IMR-90 (cell line): Measurements from ENCODE around the gene SKP1. TPM values are rescaled to one million over a fixed set of nuclear protein-coding genes. Genes with fewer than 3 reads are reported as not detected.

Experiments
- ATAC-seq: fragments of 200-7000 bp; cut with Tn5 transposase; 2 replicates; pipeline ENCODE4 v1.9.1; 2020; ENCODE audit warnings: low read depth, mild to moderate bottlenecking, moderate library complexity
- BruUV-seq: library from RNA; stranded (reverse); fragments of 400-500 nt; replicated peaks from 2 replicates; lab custom pipeline; 2021; lab: Mats Ljungman, UMichigan
- CTCF ChIA-PET: fragments of 300-600 bp; formaldehyde crosslinking; extraction: SDS; loops from one replicate; lab custom pipeline; 2021; ENCODE audit warnings: antibody characterized with exemption; lab: Yijun Ruan, JAX
- POLR2A ChIA-PET: fragments of 300-600 bp; sonication (Branson Sonifier 250); formaldehyde crosslinking; loops from one replicate; lab custom pipeline; 2022; ENCODE audit warnings: antibody characterized with exemption; ENCODE audit not compliant: unreplicated experiment; lab: Charles Lee
- DNase-seq: peaks from one replicate; pipeline ENCODE4 v3.0.0; 2013
- H2AFZ ChIP-seq: replicated peaks from 2 replicates; pipeline ENCODE3; 2013; ENCODE audit warnings: low read length, mild to moderate bottlenecking; ENCODE audit not compliant: poor library complexity
- H2AK5ac ChIP-seq: 2 replicates; pipeline ENCODE4 v1.6.1; 2013; ENCODE audit warnings: low read depth, low read length, inconsistent platforms
- H2AK9ac ChIP-seq: replicated peaks from 2 replicates; pipeline ENCODE3; 2013; ENCODE audit warnings: mild to moderate bottlenecking, low read depth, low read length, moderate library complexity; ENCODE audit not compliant: poor library complexity
- H2BK120ac ChIP-seq: 2 replicates; pipeline ENCODE4 v1.6.1; 2013; ENCODE audit warnings: low read depth, low read length, inconsistent platforms
- H2BK15ac ChIP-seq: 3 replicates; pipeline ENCODE4 v1.6.1; 2013; ENCODE audit warnings: low read depth, low read length, inconsistent platforms
- H2BK20ac ChIP-seq: 2 replicates; pipeline ENCODE4 v1.6.1; 2013; ENCODE audit warnings: low read depth, mild to moderate bottlenecking, inconsistent platforms, low read length, moderate library complexity
- H2BK5ac ChIP-seq: 2 replicates; pipeline ENCODE4 v1.6.1; 2013; ENCODE audit warnings: mild to moderate bottlenecking, low read depth, low read length, inconsistent platforms; ENCODE audit not compliant: poor library complexity, severe bottlenecking
- H3K14ac ChIP-seq: replicated peaks from 2 replicates; pipeline ENCODE4 v1.6.1; 2013; ENCODE audit warnings: low read depth, low read length, inconsistent platforms
- H3K18ac ChIP-seq: 2 replicates; pipeline ENCODE4 v1.6.1; 2013; ENCODE audit warnings: low read depth, low read length, control low read depth
- H3K23ac ChIP-seq: 2 replicates; pipeline ENCODE4 v1.6.1; 2013; ENCODE audit warnings: low read depth, low read length, inconsistent platforms
- H3K27ac ChIP-seq: 2 replicates; pipeline ENCODE4 v1.5.1; 2013; ENCODE audit warnings: mild to moderate bottlenecking, control low read depth, low read length; ENCODE audit not compliant: insufficient read depth
- H3K27me3 ChIP-seq: 2 replicates; pipeline ENCODE4 v1.6.1; 2013; ENCODE audit warnings: low read length; ENCODE audit not compliant: control insufficient read depth, insufficient read depth
- H3K36me3 ChIP-seq: 2 replicates; pipeline ENCODE4 v1.6.1; 2013; ENCODE audit warnings: low read length, mixed read lengths; ENCODE audit not compliant: control insufficient read depth, insufficient read depth
- H3K4ac ChIP-seq: 2 replicates; pipeline ENCODE4 v1.6.1; 2013; ENCODE audit warnings: low read depth, low read length, inconsistent platforms
- H3K4me1 ChIP-seq: 2 replicates; pipeline ENCODE4 v1.6.1; 2013; ENCODE audit warnings: low read length, mixed read lengths; ENCODE audit not compliant: control insufficient read depth, insufficient read depth
- H3K4me2 ChIP-seq: 2 replicates; pipeline ENCODE4 v1.6.1; 2013; ENCODE audit warnings: low read depth, mild to moderate bottlenecking, control low read depth, low read length, moderate library complexity
- H3K4me3 ChIP-seq: 2 replicates; pipeline ENCODE4 v1.5.1; 2013; ENCODE audit warnings: low read depth, mild to moderate bottlenecking, control low read depth, low read length, moderate library complexity; ENCODE audit not compliant: insufficient read depth
- H3K56ac ChIP-seq: 2 replicates; pipeline ENCODE4 v1.6.1; 2013; ENCODE audit warnings: low read length, inconsistent platforms; ENCODE audit not compliant: insufficient read depth; ENCODE audit errors: extremely low read depth
- H3K79me1 ChIP-seq, 2 experiments: 2 replicates each; pipeline ENCODE4 v1.6.1; 2013; ENCODE audit warnings: low read length in 2 of 2, inconsistent platforms in 1 of 2, low read depth in 1 of 2
- H3K9ac ChIP-seq: 2 replicates; pipeline ENCODE4 v1.6.1; 2013; ENCODE audit warnings: low read depth, low read length, control low read depth
- H3K9me1 ChIP-seq: 2 replicates; pipeline ENCODE4 v1.6.1; 2013; ENCODE audit warnings: low read length, inconsistent platforms; ENCODE audit not compliant: insufficient read depth
- H3K9me3 ChIP-seq: 2 replicates; pipeline ENCODE4 v1.6.1; 2013; ENCODE audit warnings: low read length; ENCODE audit not compliant: control insufficient read depth, insufficient read depth
- H4K20me1 ChIP-seq: 2 replicates; pipeline ENCODE4 v1.6.1; 2013; ENCODE audit warnings: low read length, inconsistent platforms; ENCODE audit not compliant: insufficient read depth
- H4K5ac ChIP-seq: 2 replicates; pipeline ENCODE4 v1.6.1; 2013; ENCODE audit warnings: mild to moderate bottlenecking, low read depth, low read length, control low read depth
- H4K8ac ChIP-seq, 2 experiments: 2 replicates each; pipeline ENCODE4 v1.6.1; 2013; ENCODE audit warnings: low read depth in 2 of 2, low read length in 2 of 2, control low read depth in 1 of 2, inconsistent platforms in 1 of 2
- H4K91ac ChIP-seq: 2 replicates; pipeline ENCODE4 v1.6.1; 2013; ENCODE audit warnings: low read depth, low read length, inconsistent platforms; ENCODE audit not compliant: insufficient read depth
- NFE2L2 ChIP-seq: fragments of 150-350 bp; IDR thresholded peaks from 2 replicates; pipeline ENCODE4 v1.6.1; 2016; ENCODE audit warnings: low read depth, mild to moderate bottlenecking, low read length
- SMC3 ChIP-seq: fragments of 150-350 bp; IDR thresholded peaks from 2 replicates; pipeline ENCODE4 v1.6.1; 2016; ENCODE audit warnings: low read depth, mild to moderate bottlenecking, antibody characterized with exemption, low read length, moderate library complexity
- WGBS, 2 experiments: methylation state at CpG; one replicate each; pipeline versions ENCODE4 v1.1.5 to v1.1.7; 2013; ENCODE audit warnings: missing lambda C conversion rate in 2 of 2; ENCODE audit not compliant: insufficient read length in 1 of 2; ENCODE audit errors: extremely low coverage in 2 of 2; 5-methylcytosine and 5-hydroxymethylcytosine counted together
- dilution Hi-C: fragments of 300-500 bp; cut with HindIII; formaldehyde crosslinking; loops from one replicate; pipeline ENCODE4 v1.14.3; 2018; ENCODE audit warnings: low sequenced_read_pairs; ENCODE audit not compliant: unreplicated experiment
- in situ Hi-C: fragments of 300-500 bp; cut with MboI; formaldehyde crosslinking; loops from 3 replicates; pipeline ENCODE4 v1.14.3; 2019; ENCODE audit warnings: low sequenced_read_pairs, inconsistent platforms, mixed read lengths
- intact Hi-C: fragments of 100-400 bp; cut with micrococcal nuclease; formaldehyde crosslinking; loops from 2 replicates; pipeline ENCODE4 v1.10.0; 2022
- polyA plus RNA-seq, 3 experiments: library from polyadenylated mRNA; depleted of rRNA; stranded (reverse); fragments of >200 nt; gene quantifications; 2 replicates each; pipeline ENCODE4 v1.2.3, GENCODE V29; 2012; ENCODE audit warnings: low replicate concordance in 1 of 3
- total RNA-seq: library from RNA; depleted of rRNA; stranded (reverse); fragments of >200 nt; gene quantifications from 2 replicates; pipeline ENCODE4 v1.2.3, GENCODE V29; 2012
- TF ChIP-seq, protein P1 (sequence below): fragments of 150-350 bp; IDR thresholded peaks from 2 replicates; pipeline ENCODE4 v1.6.1; 2016; ENCODE audit warnings: low read depth, mild to moderate bottlenecking, low read length, moderate library complexity, borderline replicate concordance
- TF ChIP-seq, protein P2 (sequence below): fragments of 150-350 bp; IDR thresholded peaks from 2 replicates; pipeline ENCODE4 v1.6.1; 2017; ENCODE audit warnings: mild to moderate bottlenecking, antibody characterized with exemption, low read length, low read depth

SKP1 gene
- total and polyA plus RNA-seq, 2 of the 4 experiments (the other 2 are of a cell fraction) = 206 to 618 TPM

DNA sequence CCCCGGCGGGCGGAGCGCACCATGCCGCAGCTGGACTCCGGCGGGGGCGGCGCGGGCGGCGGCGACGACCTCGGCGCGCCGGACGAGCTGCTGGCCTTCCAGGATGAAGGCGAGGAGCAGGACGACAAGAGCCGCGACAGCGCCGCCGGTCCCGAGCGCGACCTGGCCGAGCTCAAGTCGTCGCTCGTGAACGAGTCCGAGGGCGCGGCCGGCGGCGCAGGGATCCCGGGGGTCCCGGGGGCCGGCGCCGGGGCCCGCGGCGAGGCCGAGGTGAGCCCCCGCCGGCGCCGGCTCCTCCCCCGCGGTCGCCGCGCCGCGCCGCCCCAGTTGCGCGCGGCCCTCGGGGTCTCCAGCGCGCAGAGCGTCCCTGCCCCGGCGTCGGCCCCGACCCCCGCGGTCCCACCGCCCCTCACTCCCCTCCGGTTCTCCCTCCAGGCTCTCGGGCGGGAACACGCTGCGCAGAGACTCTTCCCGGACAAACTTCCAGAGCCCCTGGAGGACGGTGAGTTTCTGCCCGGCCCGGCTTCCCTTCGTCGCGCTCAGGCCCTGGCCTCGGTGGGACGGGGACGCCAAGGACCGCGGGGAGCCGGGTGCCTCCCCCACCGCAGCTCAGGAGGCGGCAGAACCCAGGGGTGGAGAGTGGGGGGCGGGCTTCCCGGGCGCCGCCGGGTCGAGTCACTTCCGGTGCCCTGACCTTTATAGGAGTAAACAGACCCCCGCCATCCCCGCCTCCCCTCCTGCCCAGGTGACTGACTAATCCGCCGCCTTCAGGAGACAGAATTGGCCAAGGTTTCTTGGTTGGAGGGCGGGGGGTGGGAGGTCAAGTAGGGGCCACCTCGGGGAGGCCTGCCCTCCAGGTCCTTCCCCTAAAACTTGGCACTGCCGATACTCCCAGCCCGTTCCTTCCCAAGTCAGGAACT is 61.6 kb downstream of the SKP1 start:
- Histone ChIP-seq H3K56ac (no peak overlapping the region), H2AFZ (peak overlapping the region; percentile 69), H2BK20ac (no peak overlapping the region), H2AK9ac (peak overlapping the region; percentile 22), H2BK5ac (no peak overlapping the region), H3K36me3 (no peaks in the 10 kb centered on the region), H3K18ac (no peak overlapping the region), H3K79me1 (no peaks in the 10 kb centered on the region), H2AK5ac (no peak overlapping the region), H3K9me3 (no peaks in the 10 kb centered on the region), H2BK15ac (no peak overlapping the region), H3K4me2 (peak overlapping the region; percentile 36), H4K20me1 (peaks cover 3% of the 10 kb centered on the region; the same call in 1 of the 2 replicates), H2BK120ac (no peak overlapping the region), H3K23ac (no peak overlapping the region), H3K4me3 (peak overlapping the region; percentile 47), H3K9me1 (no peaks in the 10 kb centered on the region), H3K4ac (0 out of 2 replicates have a peak overlapping the region, but pooled peaks have one; percentile 4), H3K27me3 (peaks cover 4% of the 10 kb centered on the region; the same call in 1 of the 2 replicates), H3K14ac (no peak overlapping the region), H3K27ac (no peak overlapping the region; the same call in 1 of the 2 replicates), H3K4me1 (no peaks in the 10 kb centered on the region), H3K9ac (no peak overlapping the region), H4K91ac (no peak overlapping the region), H4K5ac (no peak overlapping the region), H4K8ac (no peak overlapping the region)
- BruUV-seq = no TSS peak
- POLR2A ChIA-PET = interaction anchor here (0.7 kb wide), 1 partner anchor 1605 kb away, joined by 3 read pairs; no protein-coding TSS in a partner anchor
- ATAC-seq (peak; percentile 1; the same call in 1 of the 2 replicates), DNase-seq (no peak)
- no peak for TF ChIP-seq SMC3
- no peak for TF ChIP-seq NFE2L2
- TF ChIP-seq, protein P1, sequence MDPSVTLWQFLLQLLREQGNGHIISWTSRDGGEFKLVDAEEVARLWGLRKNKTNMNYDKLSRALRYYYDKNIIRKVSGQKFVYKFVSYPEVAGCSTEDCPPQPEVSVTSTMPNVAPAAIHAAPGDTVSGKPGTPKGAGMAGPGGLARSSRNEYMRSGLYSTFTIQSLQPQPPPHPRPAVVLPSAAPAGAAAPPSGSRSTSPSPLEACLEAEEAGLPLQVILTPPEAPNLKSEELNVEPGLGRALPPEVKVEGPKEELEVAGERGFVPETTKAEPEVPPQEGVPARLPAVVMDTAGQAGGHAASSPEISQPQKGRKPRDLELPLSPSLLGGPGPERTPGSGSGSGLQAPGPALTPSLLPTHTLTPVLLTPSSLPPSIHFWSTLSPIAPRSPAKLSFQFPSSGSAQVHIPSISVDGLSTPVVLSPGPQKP = no peak
- TF ChIP-seq, protein P2, sequence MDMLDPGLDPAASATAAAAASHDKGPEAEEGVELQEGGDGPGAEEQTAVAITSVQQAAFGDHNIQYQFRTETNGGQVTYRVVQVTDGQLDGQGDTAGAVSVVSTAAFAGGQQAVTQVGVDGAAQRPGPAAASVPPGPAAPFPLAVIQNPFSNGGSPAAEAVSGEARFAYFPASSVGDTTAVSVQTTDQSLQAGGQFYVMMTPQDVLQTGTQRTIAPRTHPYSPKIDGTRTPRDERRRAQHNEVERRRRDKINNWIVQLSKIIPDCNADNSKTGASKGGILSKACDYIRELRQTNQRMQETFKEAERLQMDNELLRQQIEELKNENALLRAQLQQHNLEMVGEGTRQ = no peak
- CTCF ChIA-PET = interaction anchor here (0.9 kb wide), 1 partner anchor 76 kb away, joined by 3 read pairs; no protein-coding TSS in a partner anchor
- dilution Hi-C loops = no loop called here
- intact Hi-C loops = no loop called here
- in situ Hi-C loops = no loop called here
- 9% methylated on average over 26 of the region's 110 CpGs; no CpG with 5 or more reads in 1 of the 2 experiments for WGBS, 2 experiments
